SIG-M5 (cell line): ENCODE measurements around the gene CD93.

Experiments used
- DNase-seq: peaks from one replicate; lab custom pipeline; 2025; lab: John Stamatoyannopoulos, UW

Gene CD93

DNA sequence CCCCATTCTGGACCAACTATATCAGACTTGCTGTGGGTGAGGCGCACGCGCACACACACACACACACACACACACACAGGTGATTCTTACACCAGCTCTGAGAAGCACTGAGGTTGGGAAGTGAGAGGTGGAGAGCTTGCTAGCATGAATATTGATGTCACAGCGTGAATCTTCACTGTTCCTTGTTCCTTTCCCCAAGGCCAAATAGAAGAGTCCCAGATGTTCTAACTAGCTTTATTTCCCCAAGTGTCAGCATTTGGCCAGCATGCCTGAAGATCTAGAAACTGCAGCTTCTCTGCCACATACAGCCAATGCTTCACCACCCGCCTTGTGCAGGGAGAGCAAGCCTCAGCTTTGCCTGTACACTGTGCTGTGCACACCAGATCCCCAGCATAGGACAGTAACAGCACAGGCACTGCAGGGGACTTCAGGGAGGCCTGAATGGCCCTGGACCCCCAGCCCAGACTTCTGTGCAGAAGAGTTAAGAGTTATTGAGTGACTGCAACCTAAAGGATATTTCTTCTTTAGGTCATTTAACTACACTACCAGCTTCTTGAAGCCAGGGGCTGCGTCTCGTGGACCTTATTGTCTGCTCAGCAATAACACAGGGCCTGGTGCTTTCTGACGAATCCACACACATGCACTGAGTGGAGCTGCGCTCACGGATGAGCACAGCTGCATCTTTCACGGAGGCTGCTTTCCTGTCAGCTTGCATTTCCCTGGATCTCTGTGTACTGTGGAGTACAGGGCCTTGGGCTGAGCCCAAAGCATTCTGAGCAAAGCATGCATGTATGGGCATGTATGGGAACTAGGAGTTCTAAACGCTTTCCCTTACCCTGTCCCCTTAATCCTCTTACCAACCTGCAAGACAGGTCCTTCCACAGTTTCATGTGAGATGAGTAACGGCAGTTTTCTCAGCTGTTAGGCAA is 13.9 kb upstream of the CD93 start:
- no peak for DNase-seq

DNA sequence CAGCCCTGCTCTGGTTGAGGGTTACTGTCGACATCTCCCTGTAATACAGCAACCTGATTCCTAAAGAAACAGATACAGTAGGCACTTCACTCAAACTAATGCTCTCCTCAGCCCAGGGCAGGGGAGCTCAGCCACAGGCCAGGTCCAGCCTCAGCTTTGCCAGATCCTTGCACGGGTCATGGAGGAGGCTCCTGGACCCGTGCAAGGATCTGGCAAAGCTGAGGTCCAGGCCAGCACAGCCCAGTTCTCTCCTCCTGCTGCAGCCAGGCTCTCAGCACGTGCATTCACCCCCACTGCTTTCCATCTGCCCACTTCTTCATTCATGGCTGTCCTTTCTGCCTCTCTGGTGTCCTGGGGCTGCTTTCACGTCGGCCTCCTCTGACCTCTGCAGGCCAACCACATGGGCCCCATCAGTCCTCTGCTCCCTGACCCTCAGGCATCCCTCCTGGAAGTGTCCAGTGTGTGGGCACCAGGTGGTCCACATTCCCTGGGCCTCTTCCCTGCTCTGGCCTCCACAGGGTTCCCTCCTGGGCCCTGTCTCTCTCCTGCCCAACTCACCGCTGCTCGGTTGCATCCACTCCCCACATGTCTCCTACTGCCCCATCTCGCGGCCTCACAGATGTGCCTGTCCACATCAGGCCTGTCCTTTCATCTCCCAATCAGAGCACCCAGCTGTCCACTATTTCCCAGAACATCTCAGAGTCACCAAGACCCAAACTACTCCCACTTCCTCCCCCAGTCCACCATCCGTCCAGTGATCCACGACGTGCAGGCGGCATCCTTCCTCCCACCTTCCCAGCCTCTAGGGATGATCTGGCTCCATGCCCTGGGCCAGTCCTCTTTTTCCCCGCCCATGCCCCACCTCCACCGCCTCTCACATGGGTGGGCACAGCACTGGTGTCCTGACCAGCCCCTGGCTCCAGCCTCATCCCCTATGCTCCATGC is 11.8 kb upstream of the CD93 start:
- no peak for DNase-seq

DNA sequence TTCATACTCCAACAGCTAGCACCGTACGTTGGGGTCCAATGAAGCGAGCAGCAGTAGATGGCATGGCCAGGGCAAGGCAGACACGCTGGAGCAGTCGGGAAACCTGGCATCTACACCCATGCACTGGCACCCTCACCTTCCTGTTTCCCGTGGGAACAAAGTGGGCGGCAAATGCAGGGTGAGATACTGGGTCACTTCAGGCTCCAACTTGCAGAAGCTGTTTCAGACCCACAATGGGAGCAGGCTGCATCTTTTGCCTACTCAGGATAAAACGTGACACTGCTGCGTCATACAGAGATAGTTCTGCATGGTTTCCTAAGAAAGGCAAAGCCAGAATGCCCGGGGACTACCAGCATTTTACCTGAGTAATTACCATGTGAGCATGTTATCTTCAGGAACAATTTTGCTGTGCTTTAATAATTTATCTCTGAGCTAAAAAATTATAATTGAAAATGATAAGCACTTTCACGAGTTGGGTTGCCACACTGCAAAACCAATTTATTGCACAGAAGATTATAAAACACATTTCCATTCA is 10.9 kb upstream of the CD93 start:
- DNase-seq = no peak

DNA sequence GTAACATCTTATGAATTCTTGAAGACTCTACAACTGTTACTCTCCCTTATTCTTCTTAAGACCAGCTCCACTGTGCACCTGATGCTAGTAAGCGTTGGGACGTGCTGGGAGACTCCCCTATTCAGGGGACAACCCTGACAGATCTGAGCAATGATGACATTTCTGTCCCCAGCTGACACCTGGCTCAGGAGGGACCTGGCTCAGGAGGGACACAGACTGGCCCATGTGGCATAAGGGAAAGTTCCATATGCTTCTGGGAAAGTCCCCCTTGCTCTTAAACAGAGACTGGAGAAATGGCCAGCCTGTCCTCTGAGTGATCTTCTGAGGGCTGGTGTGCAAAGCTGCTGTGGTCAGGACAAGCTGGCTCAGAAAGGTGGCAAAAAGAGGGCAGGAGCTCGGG is 10.0 kb upstream of the CD93 start:
- no peak for DNase-seq

DNA sequence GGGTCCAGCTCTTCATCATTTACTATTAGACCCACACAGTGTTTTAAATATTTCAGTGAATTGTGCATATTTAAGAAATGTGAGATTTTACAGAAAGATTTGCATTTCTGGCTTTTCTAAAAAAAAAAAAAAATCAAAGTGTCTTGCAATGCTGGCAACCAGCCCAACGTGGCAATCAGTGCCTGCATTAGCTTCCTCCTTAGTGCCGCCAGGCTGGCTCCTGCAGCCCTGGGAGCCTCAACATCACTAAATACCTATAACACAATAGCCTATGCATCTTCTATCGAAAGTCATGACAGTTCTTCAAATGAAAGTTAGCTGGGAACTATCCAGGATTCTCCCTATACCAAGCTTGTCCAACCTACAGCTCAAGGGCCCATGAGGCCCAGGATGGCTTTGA is 9.4 kb upstream of the CD93 start:
- DNase-seq = no peak

DNA sequence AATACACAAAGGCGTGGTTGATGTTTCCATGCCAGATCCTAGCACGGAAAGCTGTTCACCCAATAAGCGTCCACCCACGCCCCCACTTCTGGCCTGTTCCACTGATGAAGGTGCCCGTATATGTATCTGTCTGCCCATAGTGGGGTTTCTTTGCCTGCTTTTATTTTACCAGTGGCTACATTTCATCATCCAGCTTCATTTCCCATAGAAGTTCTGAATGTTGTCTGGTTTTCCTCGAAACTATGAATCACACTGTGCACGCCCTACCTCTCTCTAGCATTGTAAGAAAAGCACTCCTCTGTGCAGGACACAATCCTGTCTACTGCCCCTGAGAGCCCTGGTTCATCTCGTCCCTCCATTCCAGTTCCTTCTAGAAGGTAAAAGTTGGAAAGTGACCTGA is 8.8 kb upstream of the CD93 start:
- no peak for DNase-seq

DNA sequence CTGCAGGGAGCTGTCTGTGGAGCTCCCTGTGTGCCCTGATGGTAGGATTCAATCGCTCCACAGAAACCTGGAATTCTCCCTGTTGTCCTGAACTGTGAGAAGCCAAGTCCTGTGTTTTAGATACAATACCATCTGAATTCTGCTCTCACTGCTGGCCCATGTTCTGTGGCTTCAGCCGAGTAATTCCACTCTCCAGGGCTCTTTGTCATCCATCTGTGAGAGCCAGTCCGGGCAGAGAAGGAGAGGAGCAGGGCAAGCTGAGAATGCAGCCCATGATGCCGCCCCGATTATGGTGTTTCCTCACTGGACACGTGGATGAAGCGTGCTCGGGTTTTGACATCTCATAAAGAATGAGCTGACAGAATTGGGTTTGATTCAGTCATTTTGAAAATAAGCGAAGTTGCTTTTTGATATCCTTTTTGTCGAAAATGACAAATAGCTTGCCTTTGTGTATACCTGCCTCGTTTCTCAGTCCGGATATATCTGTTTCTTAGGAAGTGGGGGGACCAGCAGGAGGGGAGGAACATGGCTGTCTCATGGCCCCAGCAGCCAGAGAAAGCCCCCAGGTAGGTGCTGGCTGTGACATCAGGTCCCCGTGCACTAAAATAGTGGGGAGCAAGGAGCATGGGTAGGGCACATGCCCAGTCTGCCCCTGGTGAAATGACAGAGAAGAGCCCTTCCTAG is 8.2 kb upstream of the CD93 start:
- no peak for DNase-seq

DNA sequence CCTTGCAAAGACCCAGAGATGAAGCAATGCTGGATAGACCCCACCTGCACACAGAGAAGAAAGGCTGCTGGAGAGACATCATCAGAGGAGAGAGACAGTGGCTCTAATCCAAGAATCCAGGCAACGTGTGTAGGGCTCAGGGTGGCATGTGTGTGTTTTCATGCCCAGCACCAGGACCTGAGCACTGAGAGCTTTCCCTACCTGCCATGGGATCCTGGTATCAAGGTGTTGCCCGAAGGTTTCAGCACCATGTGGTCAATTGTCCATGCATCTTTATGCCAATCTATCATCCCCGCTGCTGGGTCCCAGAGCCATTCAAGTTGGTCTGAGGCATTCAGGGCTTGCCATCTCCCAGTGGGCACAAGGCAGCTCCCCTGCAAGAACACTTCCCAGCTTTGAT is 7.5 kb upstream of the CD93 start:
- no peak for DNase-seq

DNA sequence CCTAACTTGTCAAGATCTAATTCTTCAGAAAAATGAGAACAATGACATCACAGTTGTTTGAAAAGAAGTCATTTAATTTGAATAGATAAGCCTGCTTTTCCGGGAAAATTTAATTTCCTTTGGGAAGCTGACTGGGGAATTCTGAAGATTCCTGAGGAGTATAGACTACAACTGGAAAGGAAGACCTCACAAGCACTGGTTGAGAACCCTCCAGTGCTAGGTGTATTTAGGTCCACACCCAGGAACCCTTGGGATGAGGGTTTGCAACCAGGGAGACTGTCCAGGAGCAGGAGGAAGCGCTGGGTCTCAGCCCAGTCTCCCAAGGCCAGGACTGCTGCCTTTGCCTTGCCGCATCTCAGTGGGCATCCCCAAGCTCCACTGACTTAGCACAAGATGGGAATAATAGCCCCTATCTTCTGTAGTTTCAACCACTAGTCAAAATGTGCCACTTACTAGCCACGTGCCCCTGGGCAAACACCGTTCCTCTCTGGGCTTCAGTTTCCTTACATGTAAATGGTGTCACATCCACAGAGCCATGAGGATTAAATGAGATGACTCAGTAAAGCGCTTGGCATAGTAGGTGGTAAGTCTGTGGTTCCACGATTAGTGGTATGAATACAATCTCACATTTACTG is 6.9 kb upstream of the CD93 start:
- DNase-seq = no peak

DNA sequence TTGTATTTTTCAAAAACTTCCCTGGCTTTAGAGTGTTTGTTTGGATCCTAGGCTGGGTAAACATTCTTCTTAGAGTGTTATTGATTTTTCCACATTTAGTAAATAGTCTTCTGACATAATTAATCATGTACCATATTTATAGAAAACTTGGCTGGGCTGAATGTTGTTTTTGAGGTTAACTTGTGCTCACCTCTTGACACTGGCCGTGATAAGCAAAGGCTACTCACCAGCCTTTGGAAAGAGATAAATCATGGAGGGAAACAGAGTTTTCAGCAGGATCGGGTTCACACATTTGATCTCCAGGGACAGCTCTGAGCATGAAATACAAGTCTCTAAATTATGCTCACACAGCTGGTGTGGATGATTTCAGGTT is 6.2 kb upstream of the CD93 start:
- no peak for DNase-seq

DNA sequence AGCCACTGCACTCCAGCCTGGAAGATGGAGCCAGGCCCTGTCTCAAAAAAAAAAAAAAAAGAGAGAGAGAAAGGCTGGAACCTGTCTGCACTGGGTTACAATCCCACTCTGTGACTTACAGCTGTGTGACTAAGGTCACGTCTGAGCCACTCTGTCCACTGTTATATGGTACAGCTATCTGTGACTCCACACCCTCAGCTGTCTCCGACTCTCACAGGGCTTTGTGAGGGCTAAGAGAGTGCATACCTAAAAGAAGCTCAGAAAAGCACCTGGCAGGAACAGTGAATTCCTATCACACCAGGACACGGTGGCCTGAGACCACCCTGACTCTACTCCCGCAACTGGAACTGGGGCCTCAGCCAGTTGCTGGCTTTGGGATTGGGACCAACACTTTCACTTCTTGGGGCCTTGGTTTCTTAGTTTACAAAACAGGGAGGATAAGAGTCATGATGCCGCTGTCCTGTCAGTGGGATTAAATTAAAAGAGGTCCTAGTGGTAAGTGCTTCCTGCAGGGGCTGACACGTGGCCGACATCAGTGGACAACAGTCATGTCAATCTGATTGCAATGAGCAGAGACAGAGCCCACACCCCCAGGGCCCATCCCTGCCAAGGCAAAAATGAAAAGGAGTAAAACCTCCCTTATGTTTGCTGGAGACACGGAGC is 5.7 kb upstream of the CD93 start:
- no peak for DNase-seq

DNA sequence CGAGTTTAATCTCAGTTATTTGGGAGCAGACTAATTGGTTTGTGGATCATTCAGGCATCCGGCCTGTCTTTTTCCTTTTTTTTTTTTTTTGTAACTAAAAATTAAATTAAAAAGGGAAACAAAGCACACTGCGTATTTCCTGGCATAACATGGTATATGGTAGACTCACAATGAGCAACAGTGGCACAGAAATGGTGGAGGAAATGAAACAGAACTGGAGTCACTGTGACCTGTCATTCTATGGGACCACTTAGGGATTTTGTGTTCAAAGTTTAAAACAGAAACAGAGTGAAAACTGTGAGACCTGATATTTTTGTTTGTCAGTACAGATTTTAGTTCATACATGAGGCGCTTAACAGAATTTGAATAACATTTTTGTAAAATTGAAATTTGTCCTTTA is 4.8 kb upstream of the CD93 start:
- no peak for DNase-seq

DNA sequence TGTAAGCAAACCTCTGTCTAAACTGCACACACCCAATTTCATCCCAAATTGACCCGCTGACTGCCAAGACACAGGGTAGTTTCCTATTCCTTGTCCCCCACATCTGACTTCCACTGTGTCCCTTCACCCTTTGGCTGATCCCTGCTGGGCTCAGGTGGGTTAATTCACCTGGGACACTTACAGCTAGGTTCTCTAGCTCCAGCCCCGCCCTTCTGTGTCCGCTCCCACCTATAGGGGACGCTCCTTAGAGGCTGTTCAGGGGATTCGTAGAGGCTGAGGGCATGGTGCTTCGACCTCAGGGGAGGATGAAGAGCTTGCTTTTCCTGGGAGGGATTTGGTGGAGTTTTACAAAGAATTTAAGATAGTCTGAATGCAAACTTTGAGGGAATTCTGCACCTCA is 4.0 kb upstream of the CD93 start:
- DNase-seq = no peak

DNA sequence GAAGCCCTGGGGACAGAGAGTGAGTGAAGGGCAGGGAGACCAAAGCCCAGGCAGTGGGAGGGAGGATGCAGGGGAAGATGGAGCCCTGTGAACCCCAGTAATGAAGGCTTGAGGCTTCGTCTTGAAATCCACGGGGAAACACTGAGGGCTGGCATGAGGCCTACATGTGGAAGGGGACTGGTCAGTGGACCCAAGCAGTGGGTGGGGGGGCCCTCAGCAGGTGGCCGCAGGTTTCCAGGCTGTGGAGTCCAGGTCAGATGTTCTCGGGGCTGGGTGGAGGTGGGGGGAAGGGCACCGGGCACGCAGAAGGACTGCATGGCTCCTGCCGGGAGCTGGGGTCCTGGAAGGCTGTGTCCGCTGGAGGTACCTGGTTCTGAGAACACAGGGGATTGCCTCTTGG is 2.7 kb upstream of the CD93 start:
- no peak for DNase-seq

DNA sequence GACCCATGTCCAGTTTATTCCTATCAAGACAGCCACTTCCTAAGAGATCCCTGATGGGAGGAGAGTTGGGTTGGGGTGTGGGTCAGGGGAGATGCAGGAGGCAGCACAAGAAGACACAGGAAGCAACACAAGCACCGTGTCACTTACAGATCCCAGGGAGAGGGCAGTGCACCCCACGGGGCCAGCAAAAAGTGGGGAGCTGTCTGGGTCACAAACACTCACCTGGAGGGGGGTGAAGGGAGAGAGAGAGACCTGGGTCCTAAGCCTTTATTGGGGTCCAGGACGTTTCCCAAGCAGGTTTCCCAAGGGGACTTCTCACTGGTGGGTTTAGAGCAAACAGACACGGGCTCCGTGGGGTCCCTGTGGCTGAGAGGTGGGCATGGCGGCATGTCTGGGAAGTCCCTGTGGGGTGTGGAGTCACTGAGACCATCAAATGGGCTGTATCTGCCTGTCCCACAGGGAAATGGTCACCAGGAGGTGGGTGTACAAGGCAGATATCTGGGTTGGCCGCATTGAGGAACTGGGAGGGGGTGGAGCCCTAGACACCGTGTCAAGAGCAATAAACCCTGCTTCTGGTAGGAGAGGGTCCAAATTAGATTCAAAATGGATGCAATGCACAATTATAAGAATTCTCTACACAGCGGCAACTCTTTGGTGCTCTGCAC is 1.6 kb upstream of the CD93 start:
- no peak for DNase-seq

DNA sequence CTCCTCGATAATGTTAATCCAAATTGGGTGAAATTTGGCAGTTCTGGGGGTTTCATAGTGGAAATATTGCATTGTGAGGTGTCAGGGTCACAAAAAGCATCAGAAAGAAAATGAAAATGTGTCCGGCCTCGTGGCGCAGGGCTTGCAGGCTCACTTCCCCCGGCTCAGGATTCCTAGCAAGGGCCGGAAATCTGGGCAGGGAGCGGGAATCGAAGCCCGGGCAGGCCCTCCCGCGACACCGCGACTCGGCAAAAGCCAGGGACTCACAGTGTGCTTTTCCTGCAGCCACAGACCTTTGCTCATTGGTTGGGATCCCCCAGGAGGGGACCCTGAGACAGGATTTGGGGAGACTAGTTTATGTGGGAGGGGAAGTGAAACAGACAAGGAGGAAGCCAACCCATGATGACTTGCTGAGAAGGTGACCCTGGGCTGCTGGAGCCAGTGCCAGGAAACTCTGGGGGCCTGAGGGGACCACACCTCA is 847 bp upstream of the CD93 start:
- peak; percentile 72 for DNase-seq

DNA sequence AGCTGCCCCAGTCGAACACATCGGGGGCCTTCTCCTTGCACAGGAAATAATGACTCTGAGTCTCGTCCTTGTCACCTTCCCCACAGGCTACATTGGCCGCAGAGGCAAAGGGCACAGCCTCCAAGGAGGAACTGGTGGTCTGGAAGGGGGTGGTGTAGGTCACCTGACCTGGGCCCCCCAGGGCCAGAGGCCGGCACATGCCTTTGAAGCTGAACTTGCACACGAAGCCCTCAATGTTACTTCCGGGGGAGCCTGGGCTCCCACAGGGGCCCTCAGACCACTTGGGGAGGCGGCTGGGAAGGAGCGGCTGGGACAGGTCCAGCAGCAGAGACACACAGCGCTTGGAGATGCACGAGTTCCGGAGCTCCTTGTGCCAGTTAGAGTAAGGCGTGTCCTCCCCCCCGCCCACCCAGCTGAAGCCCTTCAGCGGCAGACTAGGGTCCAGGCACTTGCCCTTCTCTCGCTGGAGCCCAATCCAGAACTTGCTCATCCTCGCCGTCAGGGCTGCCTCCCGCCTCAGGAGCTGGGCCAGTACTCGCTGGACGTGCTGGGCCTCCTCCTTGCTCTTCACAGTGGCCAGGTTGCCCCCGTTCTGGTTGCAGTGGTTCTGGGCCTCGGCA is 578 bp downstream of the CD93 start:
- DNase-seq = no peak

DNA sequence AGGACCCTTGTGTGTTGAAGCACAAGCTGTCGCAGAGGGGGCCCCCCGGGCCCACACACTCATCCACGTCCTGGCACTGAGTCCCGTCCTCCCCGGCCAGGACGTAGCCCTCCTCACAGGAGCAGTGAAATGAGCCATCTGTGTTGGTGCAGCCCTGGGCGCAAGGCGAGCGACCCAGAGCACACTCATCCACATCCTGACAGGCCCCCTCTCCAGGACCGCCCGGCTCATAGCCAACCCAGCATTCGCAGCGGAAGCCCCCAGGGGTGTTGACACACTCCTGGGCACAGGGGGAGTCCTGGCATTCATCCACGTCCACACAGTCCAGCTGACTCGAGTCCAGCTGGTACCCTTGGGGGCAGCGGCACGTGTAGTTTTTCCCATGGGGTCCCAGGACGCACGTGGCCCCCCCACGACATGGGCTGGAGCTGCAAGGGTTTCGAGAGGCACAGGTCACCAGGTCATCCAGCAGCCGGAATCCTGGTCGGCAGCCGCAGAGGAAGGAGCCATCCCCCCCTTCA is 1.2 kb downstream of the CD93 start:
- no peak for DNase-seq

DNA sequence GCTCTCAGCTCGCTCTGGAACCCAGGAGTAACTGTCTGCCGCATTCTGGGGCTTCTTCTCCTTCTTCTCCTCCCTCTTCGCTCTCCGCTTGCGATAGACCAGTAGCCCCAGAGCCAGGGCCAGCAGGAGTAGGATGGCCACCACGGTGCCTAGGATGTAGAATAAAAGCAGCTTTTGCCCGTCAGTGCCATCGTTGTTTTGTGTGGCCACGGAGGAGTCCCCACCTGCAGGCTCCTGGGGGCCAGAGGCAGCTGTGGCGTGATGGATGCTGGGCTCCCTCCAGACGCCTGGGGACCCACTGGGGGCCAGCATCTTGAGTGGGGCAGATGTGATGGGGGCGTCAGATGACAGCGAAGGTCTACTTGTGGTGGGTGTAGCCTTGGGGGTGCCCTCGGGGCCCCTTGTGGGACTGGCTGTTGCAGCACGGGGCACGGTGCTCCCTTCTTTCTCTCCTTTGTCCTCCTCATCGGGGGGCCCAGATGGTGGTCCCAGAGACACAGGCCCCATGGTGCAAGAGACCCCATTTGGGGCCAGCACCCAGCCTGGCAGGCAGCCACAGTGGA is 1.8 kb downstream of the CD93 start:
- DNase-seq = no peak
